H1 (cell line): ENCODE data around the gene RNASEH2A. TPM values are rescaled to one million over a fixed set of nuclear protein-coding genes. Genes with fewer than 3 reads are reported as not detected.

Experiments used
- CEBPB ChIP-seq: IDR thresholded peaks from 2 replicates; pipeline ENCODE4 v1.6.1; 2012; ENCODE audit warnings: low read depth, low read length
- EP300 ChIP-seq, 2 experiments: IDR thresholded peaks; 1 replicate in 1 of 2; 2 replicates in 1 of 2; pipeline ENCODE4 v1.6.1; 2011 to 2012; ENCODE audit warnings: low read depth in 2 of 2, low read length in 2 of 2, mild to moderate bottlenecking in 2 of 2, borderline replicate concordance in 1 of 2, inconsistent platforms in 1 of 2, moderate library complexity in 1 of 2
- HDAC2 ChIP-seq, 2 experiments: fragments of 300-600 bp in 1 of 2; sonication (generic) in 1 of 2; IDR thresholded peaks; 2 replicates each; pipeline ENCODE4 v1.6.1; 2011 to 2012; ENCODE audit warnings: low read depth in 2 of 2, low read length in 2 of 2, mild to moderate bottlenecking in 2 of 2, moderate library complexity in 2 of 2, borderline replicate concordance in 1 of 2, inconsistent platforms in 1 of 2
- SP4 ChIP-seq: IDR thresholded peaks from 2 replicates; pipeline ENCODE4 v1.6.1; 2012; ENCODE audit warnings: low read length, inconsistent platforms
- TAF1 ChIP-seq: IDR thresholded peaks from 2 replicates; pipeline ENCODE4 v1.6.1; 2011; ENCODE audit warnings: mild to moderate bottlenecking, low read depth, low read length
- polyA plus RNA-seq, 7 experiments: library from polyadenylated mRNA; depleted of rRNA in 3 of 7; stranded (reverse) in 5 of 7; unstranded in 2 of 7; fragments of >200 nt in 5 of 7; fragments of 200-250 nt in 2 of 7; gene quantifications; 1 replicate in 5 of 7; 2 replicates in 1 of 7; 4 replicates in 1 of 7; pipeline versions ENCODE4 v1.2.1 to v1.2.3, GENCODE V29; 2011 to 2013; ENCODE audit warnings: missing spikeins in 2 of 7, mixed read lengths in 2 of 7
- total RNA-seq: library from RNA; stranded (reverse); fragmentation: NEBNext Ultra II Directional; extraction: Animal tissue kit (Norgen Biotek cat#: 25700); gene quantifications from 2 replicates; pipeline ENCODE4 v1.2.1, GENCODE V29; 2021

The RNASEH2A gene
- total and polyA plus RNA-seq, 2 of the 8 experiments (the other 6 are each of a cell fraction or from before 2014, with no cell fraction given), result 67.5 to 120 TPM

GRCh38 chr19:12782174-12782423 lies 24.3 kb upstream of the RNASEH2A start (continued):
- TF ChIP-seq HDAC2 (IDR thresholded peaks at IDR 0.05; ENCODE audit: borderline replicate concordance in 1 of 2, low read depth in 2 of 2, low read length in 2 of 2), result no peak
- TF ChIP-seq CEBPB, result no peak
- TF ChIP-seq EP300 (IDR thresholded peaks at IDR 0.05; ENCODE audit: borderline replicate concordance in 1 of 2, low read depth in 2 of 2, low read length in 2 of 2), result no peak
- TF ChIP-seq SP4, result no peak
- TF ChIP-seq TAF1, result no peak
